Hepatic stellate cell (primary cell): ENCODE results near the gene ATP8B3.

Source experiments
- DNase-seq: peaks from one replicate; pipeline ENCODE4 v3.0.0; 2011; ENCODE audit warnings: low spot score

Gene ATP8B3

GRCh38 chr19:1796395-1797142 is 15.5 kb downstream of the ATP8B3 start:
- DNase-seq, result no peak

GRCh38 chr19:1794424-1795172 is 17.5 kb downstream of the ATP8B3 start:
- no peak for DNase-seq

- DNase-seq, result no peak
Measured at GRCh38 chr19:1791879-1792278, 20.2 kb downstream of the ATP8B3 start.

GRCh38 chr19:1790054-1790792 is 21.9 kb downstream of the ATP8B3 start:
- DNase-seq, result no peak

GRCh38 chr19:1789261-1790041 is 22.6 kb downstream of the ATP8B3 start:
- no peak for DNase-seq

GRCh38 chr19:1787116-1787515 is 25.0 kb downstream of the ATP8B3 start:
- DNase-seq, result no peak

- no peak for DNase-seq
Measured at GRCh38 chr19:1786668-1787067, 25.4 kb downstream of the ATP8B3 start.

- DNase-seq, result no peak
Measured at GRCh38 chr19:1785310-1785709, 26.8 kb downstream of the ATP8B3 start.

- DNase-seq, result no peak
Measured at GRCh38 chr19:1783874-1784273, 28.2 kb downstream of the ATP8B3 start.

GRCh38 chr19:1783354-1783753 is 28.7 kb downstream of the ATP8B3 start:
- DNase-seq, result no peak

- no peak for DNase-seq
Measured at GRCh38 chr19:1782521-1782920, 29.6 kb downstream of the ATP8B3 start.

GRCh38 chr19:1780272-1780958 is 31.7 kb downstream of the ATP8B3 start:
- DNase-seq, result peak; percentile 70

- DNase-seq, result no peak
Measured at GRCh38 chr19:1779574-1779973, 32.5 kb downstream of the ATP8B3 start.

- DNase-seq, result no peak
Measured at GRCh38 chr19:1777149-1777548, 34.9 kb downstream of the ATP8B3 start.

- no peak for DNase-seq
Measured at GRCh38 chr19:1776606-1777147, 35.4 kb downstream of the ATP8B3 start.

GRCh38 chr19:1775951-1776605 is 36.0 kb downstream of the ATP8B3 start:
- DNase-seq, result no peak

- no peak for DNase-seq
Measured at GRCh38 chr19:1774989-1775772, 36.9 kb downstream of the ATP8B3 start.

GRCh38 chr19:1773184-1773583 is 38.9 kb downstream of the ATP8B3 start:
- no peak for DNase-seq

- no peak for DNase-seq
Measured at GRCh38 chr19:1770866-1771576, 41.1 kb downstream of the ATP8B3 start.
